A673 (cell line): ENCODE results near the gene DNAH5.

Experiments
- EZH2 ChIP-seq: fragments of 200-600 bp; sonication (generic); IDR thresholded peaks from 2 replicates; pipeline ENCODE4 v1.6.1; 2017; ENCODE audit warnings: borderline replicate concordance, low read depth, mild to moderate bottlenecking, mixed read lengths, antibody characterized with exemption, low read length; ENCODE audit not compliant: poor library complexity, severe bottlenecking
- TF ChIP-seq, protein P1 (sequence below): fragments of 300-800, 200-600 bp; sonication (generic); conservative IDR thresholded peaks from 2 replicates; pipeline ENCODE4 v1.5.1; 2017; ENCODE audit warnings: low read depth, mild to moderate bottlenecking, antibody characterized with exemption, low read length, moderate library complexity, mixed read lengths

DNA sequence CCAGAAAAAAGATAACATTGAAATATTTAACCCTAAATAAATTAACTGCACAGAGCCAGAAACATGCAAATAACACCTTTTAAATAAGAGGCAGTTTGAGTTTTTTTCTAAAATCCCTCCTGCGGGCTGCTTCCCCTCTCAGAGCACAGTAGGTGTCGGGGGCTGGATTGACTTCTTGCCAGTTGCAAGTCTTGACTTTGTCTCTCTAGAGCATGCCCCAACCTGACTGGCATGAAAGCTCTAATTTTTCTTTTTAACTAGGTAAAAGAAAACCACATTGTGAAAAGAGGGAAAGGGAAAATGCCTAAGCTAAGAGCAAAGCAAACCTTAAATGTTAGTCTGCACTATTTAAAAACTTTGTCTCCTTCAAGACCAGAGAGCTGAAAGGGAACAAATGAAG, 46.4 kb upstream of the DNAH5 start:
- no peak for TF ChIP-seq EZH2
- TF ChIP-seq, protein P1, sequence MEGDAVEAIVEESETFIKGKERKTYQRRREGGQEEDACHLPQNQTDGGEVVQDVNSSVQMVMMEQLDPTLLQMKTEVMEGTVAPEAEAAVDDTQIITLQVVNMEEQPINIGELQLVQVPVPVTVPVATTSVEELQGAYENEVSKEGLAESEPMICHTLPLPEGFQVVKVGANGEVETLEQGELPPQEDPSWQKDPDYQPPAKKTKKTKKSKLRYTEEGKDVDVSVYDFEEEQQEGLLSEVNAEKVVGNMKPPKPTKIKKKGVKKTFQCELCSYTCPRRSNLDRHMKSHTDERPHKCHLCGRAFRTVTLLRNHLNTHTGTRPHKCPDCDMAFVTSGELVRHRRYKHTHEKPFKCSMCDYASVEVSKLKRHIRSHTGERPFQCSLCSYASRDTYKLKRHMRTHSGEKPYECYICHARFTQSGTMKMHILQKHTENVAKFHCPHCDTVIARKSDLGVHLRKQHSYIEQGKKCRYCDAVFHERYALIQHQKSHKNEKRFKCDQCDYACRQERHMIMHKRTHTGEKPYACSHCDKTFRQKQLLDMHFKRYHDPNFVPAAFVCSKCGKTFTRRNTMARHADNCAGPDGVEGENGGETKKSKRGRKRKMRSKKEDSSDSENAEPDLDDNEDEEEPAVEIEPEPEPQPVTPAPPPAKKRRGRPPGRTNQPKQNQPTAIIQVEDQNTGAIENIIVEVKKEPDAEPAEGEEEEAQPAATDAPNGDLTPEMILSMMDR, result no peak
